Activated naive CD8-positive, alpha-beta T cell treated with anti-CD3 and anti-CD28 coated beads, Interleukin-2, amount 10 ng/mL, durations not matched to agents 7 days and 5 days (primary cell): Measurements from ENCODE around the gene PLCE1. TPM values are rescaled to one million over a fixed set of nuclear protein-coding genes. Genes with fewer than 3 reads are reported as not detected.
"Not testable (repeated sequence)": the region's sequence is repeated elsewhere in the genome, so short reads cannot be mapped to it uniquely, and the experiment has no call there.

Experiments
- ATAC-seq: fragments of 150-1000 bp; cut with Tn5 transposase; one replicate; pipeline ENCODE4 v1.10.0; 2021; ENCODE audit warnings: low read depth, moderate library complexity
- POLR2A ChIA-PET: fragments of 350-600 bp; sonication (Branson Sonifier 250); formaldehyde crosslinking; loops from one replicate; lab custom pipeline; 2021; ENCODE audit warnings: antibody characterized with exemption; lab: Charles Lee
- DNase-seq: peaks from one replicate; pipeline ENCODE4 v3.0.0; 2021
- H3K27ac Mint-ChIP-seq: one replicate; pipeline ENCODE4 v1.8.0; 2022; ENCODE audit warnings: mild to moderate bottlenecking, mixed read lengths
- H3K27me3 Mint-ChIP-seq: one replicate; pipeline ENCODE4 v1.8.0; 2022; ENCODE audit warnings: mild to moderate bottlenecking, moderate library complexity, mixed read lengths
- H3K36me3 Mint-ChIP-seq: one replicate; pipeline ENCODE4 v1.8.0; 2021; ENCODE audit warnings: mild to moderate bottlenecking, mixed read lengths
- H3K4me1 Mint-ChIP-seq: one replicate; pipeline ENCODE4 v1.8.0; 2021; ENCODE audit warnings: mixed read lengths
- H3K4me3 Mint-ChIP-seq: one replicate; pipeline ENCODE4 v1.8.0; 2022; ENCODE audit warnings: mild to moderate bottlenecking, moderate library complexity, mixed read lengths
- H3K9me3 Mint-ChIP-seq: one replicate; pipeline ENCODE4 v1.8.0; 2021; ENCODE audit warnings: mixed read lengths
- total RNA-seq, 2 experiments: library from RNA; stranded (reverse); gene quantifications; one replicate each; pipeline ENCODE4 v1.2.3, GENCODE V29; 2021

Gene PLCE1
- total RNA-seq, 2 experiments from 2014 or later = not detected

- ATAC-seq, DNase-seq, H3K27ac Mint-ChIP-seq, H3K4me1 Mint-ChIP-seq, H3K9me3 Mint-ChIP-seq, H3K4me3 Mint-ChIP-seq, H3K27me3 Mint-ChIP-seq, POLR2A ChIA-PET, H3K36me3 Mint-ChIP-seq: not testable (repeated sequence)
Measured at GRCh38 chr10:93970433-93971010, 23.2 kb upstream of the PLCE1 start.

- ATAC-seq = no peak
- no peak overlapping the region for H3K27ac Mint-ChIP-seq
- no peak for DNase-seq
- no peaks in the 10 kb centered on the region for H3K4me1 Mint-ChIP-seq
- H3K4me3 Mint-ChIP-seq = no peak overlapping the region
- H3K9me3 Mint-ChIP-seq = no peaks in the 10 kb centered on the region
- POLR2A ChIA-PET = no interaction called here
- no peaks in the 10 kb centered on the region for H3K36me3 Mint-ChIP-seq
- peaks cover 4% of the 10 kb centered on the region for H3K27me3 Mint-ChIP-seq
Measured at GRCh38 chr10:93973748-93974445, 19.8 kb upstream of the PLCE1 start.

- no peaks in the 10 kb centered on the region for H3K9me3 Mint-ChIP-seq
- H3K27me3 Mint-ChIP-seq = peaks cover 4% of the 10 kb centered on the region
- H3K4me1 Mint-ChIP-seq = no peaks in the 10 kb centered on the region
- no peak for ATAC-seq
- no peak overlapping the region for H3K4me3 Mint-ChIP-seq
- no peak for DNase-seq
- H3K36me3 Mint-ChIP-seq = no peaks in the 10 kb centered on the region
- POLR2A ChIA-PET = no interaction called here
- H3K27ac Mint-ChIP-seq = no peak overlapping the region
Measured at GRCh38 chr10:93977442-93977841, 16.3 kb upstream of the PLCE1 start.

- Mint-ChIP-seq H3K4me1 (no peaks in the 10 kb centered on the region), H3K36me3 (no peaks in the 10 kb centered on the region), H3K4me3 (no peak overlapping the region), H3K27ac (no peak overlapping the region), H3K27me3 (peaks cover 2% of the 10 kb centered on the region), H3K9me3 (no peaks in the 10 kb centered on the region)
- no peak for DNase-seq
- POLR2A ChIA-PET = no interaction called here
- no peak for ATAC-seq
Measured at GRCh38 chr10:93980486-93980885, 13.2 kb upstream of the PLCE1 start.

GRCh38 chr10:93991114-93991513 lies 2.6 kb upstream of the PLCE1 start:
- Mint-ChIP-seq H3K36me3 (no peaks in the 10 kb centered on the region), H3K27me3 (peaks cover 45% of the 10 kb centered on the region)
- POLR2A ChIA-PET = no interaction called here

GRCh38 chr10:93991596-93992284 lies 2.0 kb upstream of the PLCE1 start:
- H3K27me3 Mint-ChIP-seq = peaks cover 45% of the 10 kb centered on the region

More at GRCh38 chr10:93991114-93991513, 2.6 kb upstream of the PLCE1 start:
- ATAC-seq (no peak), DNase-seq (no peak)
- no peaks in the 10 kb centered on the region for H3K4me1 Mint-ChIP-seq
- H3K9me3 Mint-ChIP-seq = no peaks in the 10 kb centered on the region
- H3K27ac Mint-ChIP-seq = no peak overlapping the region
- no peak overlapping the region for H3K4me3 Mint-ChIP-seq

GRCh38 chr10:93992400-93993030 lies 1.2 kb upstream of the PLCE1 start:
- no peak for ATAC-seq

More at GRCh38 chr10:93991596-93992284, 2.0 kb upstream of the PLCE1 start:
- no peaks in the 10 kb centered on the region for H3K36me3 Mint-ChIP-seq
- H3K4me3 Mint-ChIP-seq = no peak overlapping the region
- POLR2A ChIA-PET = no interaction called here
- no peak for DNase-seq
- no peaks in the 10 kb centered on the region for H3K4me1 Mint-ChIP-seq
- H3K9me3 Mint-ChIP-seq = no peaks in the 10 kb centered on the region
- no peak overlapping the region for H3K27ac Mint-ChIP-seq
- no peak for ATAC-seq

GRCh38 chr10:93993414-93993781 lies 333 bp upstream of the PLCE1 start:
- DNase-seq = no peak
- POLR2A ChIA-PET = no interaction called here
- Mint-ChIP-seq H3K27me3 (peaks cover 45% of the 10 kb centered on the region), H3K36me3 (no peaks in the 10 kb centered on the region), H3K9me3 (no peaks in the 10 kb centered on the region), H3K4me3 (peak overlapping the region; percentile 59), H3K27ac (no peak overlapping the region), H3K4me1 (no peaks in the 10 kb centered on the region)
- no peak for ATAC-seq

More at GRCh38 chr10:93992400-93993030, 1.2 kb upstream of the PLCE1 start:
- H3K4me3 Mint-ChIP-seq = peak overlapping the region; percentile 59
- H3K27ac Mint-ChIP-seq = no peak overlapping the region
- no peak for DNase-seq
- no peaks in the 10 kb centered on the region for H3K36me3 Mint-ChIP-seq
- POLR2A ChIA-PET = no interaction called here
- H3K9me3 Mint-ChIP-seq = no peaks in the 10 kb centered on the region
- no peaks in the 10 kb centered on the region for H3K4me1 Mint-ChIP-seq
- peaks cover 45% of the 10 kb centered on the region for H3K27me3 Mint-ChIP-seq

GRCh38 chr10:93994438-93994801 lies 689 bp downstream of the PLCE1 start:
- Mint-ChIP-seq H3K27ac (no peak overlapping the region), H3K9me3 (no peaks in the 10 kb centered on the region), H3K36me3 (no peaks in the 10 kb centered on the region), H3K27me3 (peaks cover 45% of the 10 kb centered on the region), H3K4me1 (no peaks in the 10 kb centered on the region), H3K4me3 (peak overlapping the region; percentile 36)
- DNase-seq = no peak
- POLR2A ChIA-PET = no interaction called here
- ATAC-seq = no peak

GRCh38 chr10:93995182-93995581 lies 1.5 kb downstream of the PLCE1 start:
- POLR2A ChIA-PET = no interaction called here
- Mint-ChIP-seq H3K36me3 (no peaks in the 10 kb centered on the region), H3K4me1 (no peaks in the 10 kb centered on the region), H3K27ac (no peak overlapping the region), H3K4me3 (no peak overlapping the region), H3K9me3 (no peaks in the 10 kb centered on the region), H3K27me3 (peaks cover 49% of the 10 kb centered on the region)
- no peak for DNase-seq
- ATAC-seq = no peak

GRCh38 chr10:93995598-93996271 lies 2.0 kb downstream of the PLCE1 start:
- H3K27me3 Mint-ChIP-seq = peaks cover 49% of the 10 kb centered on the region
- H3K9me3 Mint-ChIP-seq = no peaks in the 10 kb centered on the region
- no peak overlapping the region for H3K4me3 Mint-ChIP-seq
- H3K27ac Mint-ChIP-seq = no peak overlapping the region
- no peak for ATAC-seq
- POLR2A ChIA-PET = no interaction called here
- no peaks in the 10 kb centered on the region for H3K4me1 Mint-ChIP-seq
- DNase-seq = no peak
- no peaks in the 10 kb centered on the region for H3K36me3 Mint-ChIP-seq

GRCh38 chr10:93996551-93996950 lies 2.8 kb downstream of the PLCE1 start:
- no peak overlapping the region for H3K27ac Mint-ChIP-seq
- ATAC-seq (no peak), DNase-seq (no peak)
- H3K4me1 Mint-ChIP-seq = no peaks in the 10 kb centered on the region
- no peaks in the 10 kb centered on the region for H3K36me3 Mint-ChIP-seq
- peaks cover 50% of the 10 kb centered on the region for H3K27me3 Mint-ChIP-seq
- POLR2A ChIA-PET = no interaction called here
- no peaks in the 10 kb centered on the region for H3K9me3 Mint-ChIP-seq
- H3K4me3 Mint-ChIP-seq = no peak overlapping the region

- H3K27me3 Mint-ChIP-seq = peaks cover 49% of the 10 kb centered on the region
- no peaks in the 10 kb centered on the region for H3K36me3 Mint-ChIP-seq
- no peaks in the 10 kb centered on the region for H3K4me1 Mint-ChIP-seq
- no peak overlapping the region for H3K27ac Mint-ChIP-seq
- no peak for ATAC-seq
- POLR2A ChIA-PET = interaction anchor here (0.6 kb wide), 1 partner anchor 12 kb away, joined by 4 read pairs; no protein-coding TSS in a partner anchor
- H3K4me3 Mint-ChIP-seq = no peak overlapping the region
- H3K9me3 Mint-ChIP-seq = no peaks in the 10 kb centered on the region
- DNase-seq = no peak
Measured at GRCh38 chr10:93997546-93997945, 3.8 kb downstream of the PLCE1 start.
